HG02981 (cell line): ENCODE data around the gene RPS16.

ENCODE experiments used
- ATAC-seq: cut with Tn5 transposase; IDR thresholded peaks from one replicate; pipeline ENCODE4 v1.9.1; 2021; ENCODE audit warnings: mild to moderate bottlenecking, moderate library complexity; ENCODE audit not compliant: unreplicated experiment

Gene RPS16

GRCh38 chr19:39449116-39449797, 13.5 kb upstream of the RPS16 start:
- no peak for ATAC-seq

GRCh38 chr19:39448271-39448670, 12.5 kb upstream of the RPS16 start:
- ATAC-seq: no peak

GRCh38 chr19:39446365-39447084, 10.8 kb upstream of the RPS16 start:
- ATAC-seq: no peak

- ATAC-seq: peak; percentile 76
Observed at GRCh38 chr19:39445196-39446111, 9.7 kb upstream of the RPS16 start, which contains the start of gene SUPT5H. TSS of gene SUPT5H (plus strand) at chr19:39445582. CDS start at chr19:39445891, 309 bp downstream.

DNA sequence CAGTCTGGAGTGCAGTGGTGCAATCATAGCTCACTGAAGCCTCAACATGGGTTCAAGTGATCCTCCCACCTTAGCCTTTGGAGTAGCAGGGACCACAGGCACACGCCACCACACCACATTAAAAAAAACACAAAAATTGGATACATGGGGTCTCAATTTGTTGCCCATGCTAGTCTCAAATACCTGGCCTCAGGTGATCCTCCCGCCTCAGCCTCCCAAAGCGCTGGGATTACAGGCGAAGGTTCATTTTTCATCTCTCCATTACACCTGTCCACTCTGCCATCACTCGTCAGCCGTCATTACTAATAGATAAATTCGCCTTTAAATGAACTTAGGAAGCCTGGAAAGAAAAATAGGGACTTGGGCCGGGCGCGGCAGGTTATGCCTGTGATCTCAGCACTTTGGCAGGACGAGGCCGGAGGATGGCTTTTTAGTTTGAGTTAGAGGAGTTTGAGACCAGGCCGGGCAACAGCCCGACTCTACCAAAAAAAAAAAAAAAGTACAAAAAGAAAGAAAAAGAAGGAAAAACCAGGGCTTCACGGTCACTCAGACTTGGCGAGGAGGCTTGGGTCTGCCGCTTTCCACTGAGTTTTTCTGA, 8.9 kb upstream of the RPS16 start:
- ATAC-seq: no peak

DNA sequence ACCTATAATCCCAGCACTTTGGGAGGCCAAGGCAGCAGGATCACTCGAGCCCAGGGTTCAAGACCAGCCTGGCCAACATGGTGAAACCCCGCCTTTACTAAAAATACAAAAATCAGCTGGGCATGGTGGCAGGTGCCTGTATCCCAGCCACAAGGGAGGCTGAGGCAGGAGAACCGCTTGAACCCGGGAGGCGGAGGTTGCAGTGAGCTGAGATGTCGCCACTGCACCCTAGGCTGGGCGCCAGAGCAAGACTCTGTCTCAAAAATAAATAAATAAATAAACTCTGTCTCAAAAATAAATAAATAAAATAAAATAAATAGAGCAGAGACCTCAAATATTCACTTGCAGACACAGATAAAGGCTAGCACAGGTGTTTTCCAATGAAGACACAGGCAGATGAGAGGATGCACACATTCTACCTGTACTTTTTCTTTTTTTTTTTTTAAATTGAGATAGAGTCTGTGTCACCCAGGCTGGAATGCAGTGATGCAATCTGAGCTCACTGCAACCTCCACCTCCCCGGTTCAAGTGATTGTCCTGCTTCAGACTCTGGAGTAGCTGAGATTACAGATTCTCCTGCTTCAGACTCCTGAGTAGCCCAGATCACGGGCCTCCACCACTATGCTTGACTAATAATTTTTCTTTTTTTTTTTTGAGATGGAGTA, 2.7 kb upstream of the RPS16 start:
- no peak for ATAC-seq

DNA sequence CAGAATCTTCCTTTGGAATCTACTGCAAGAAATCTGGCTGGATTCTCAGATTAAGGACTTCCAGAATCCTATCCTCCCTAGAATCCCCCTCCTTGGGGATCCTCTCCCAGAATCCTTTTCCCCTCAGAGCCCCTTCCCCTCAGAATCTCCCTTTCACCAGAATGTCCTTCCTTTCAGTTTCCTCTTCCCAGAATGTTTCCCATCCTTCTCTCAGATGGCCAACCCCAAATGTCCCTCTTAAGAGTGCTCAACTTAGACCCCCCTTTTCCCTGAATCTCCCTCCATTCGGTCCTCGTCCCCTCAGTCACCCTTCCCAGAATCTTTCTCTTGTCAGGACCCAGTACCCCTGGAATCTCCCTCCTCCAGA, 584 bp upstream of the RPS16 start:
- no peak for ATAC-seq

DNA sequence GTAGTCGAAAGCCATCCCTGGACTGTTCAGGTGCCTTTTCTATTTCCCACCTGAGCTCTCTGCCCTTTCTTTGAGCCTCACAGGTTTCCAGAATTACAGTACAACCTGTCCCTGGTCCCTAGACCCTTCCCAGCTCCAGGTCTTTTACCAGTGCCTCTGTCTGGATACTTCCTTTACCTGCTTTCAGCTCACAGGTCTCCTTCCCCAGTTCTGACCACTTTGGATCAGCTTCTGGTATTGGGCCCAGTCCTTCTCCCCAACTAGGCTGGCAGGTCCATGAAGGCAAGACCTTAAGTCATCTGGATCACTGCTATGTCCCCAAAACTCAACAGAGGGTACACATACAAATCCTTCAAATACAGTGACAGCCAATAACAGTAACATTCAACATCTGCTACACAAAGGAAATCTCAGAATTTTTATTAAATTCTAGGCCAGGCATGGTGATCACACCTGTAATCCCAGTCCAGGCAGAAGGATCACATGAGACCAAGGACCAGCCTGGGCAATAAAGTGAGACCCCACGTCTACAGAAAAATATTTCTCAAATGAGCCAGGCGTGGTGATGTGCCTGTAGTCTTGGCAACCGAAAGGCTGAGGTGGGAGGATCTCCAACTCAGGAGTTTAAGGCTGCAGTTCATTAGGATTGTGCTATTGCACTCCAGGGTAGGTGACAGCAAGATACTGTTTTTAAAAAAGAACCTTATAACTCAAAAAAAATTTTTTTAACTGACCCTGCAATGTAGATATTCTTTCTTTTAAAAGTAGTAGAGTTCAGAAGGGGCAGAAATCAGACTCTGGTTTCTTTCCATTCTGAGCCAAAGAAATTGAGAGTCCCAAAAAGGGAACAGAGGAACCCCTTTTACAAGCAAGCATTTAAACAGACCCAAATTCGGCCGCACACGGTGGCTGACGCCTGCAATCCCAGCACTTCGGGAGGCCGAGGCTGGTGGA, 1.3 kb downstream of the RPS16 start:
- ATAC-seq: no peak

GRCh38 chr19:39433480-39434079, 2.2 kb downstream of the RPS16 start:
- no peak for ATAC-seq

DNA sequence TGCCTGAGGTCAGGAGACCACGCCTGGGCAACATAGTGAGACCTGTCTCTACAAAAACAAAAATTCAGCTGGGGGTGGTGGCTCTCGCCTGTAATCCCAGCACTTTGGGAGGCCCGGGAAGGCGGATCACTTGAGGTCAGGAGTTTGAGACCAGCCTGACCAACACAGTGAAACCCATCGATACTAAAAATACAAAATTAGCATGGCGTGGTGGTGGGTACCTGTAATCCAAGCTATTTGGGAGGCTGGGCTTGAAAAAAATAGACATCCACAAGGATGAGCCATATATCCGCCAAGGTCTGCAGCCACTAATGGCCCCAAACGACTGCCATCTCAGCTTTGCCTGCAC, 3.1 kb downstream of the RPS16 start:
- ATAC-seq: no peak

GRCh38 chr19:39430675-39431593, 4.8 kb downstream of the RPS16 start:
- no peak for ATAC-seq

GRCh38 chr19:39428283-39429112, 7.3 kb downstream of the RPS16 start:
- ATAC-seq: no peak

GRCh38 chr19:39427707-39428106, 8.0 kb downstream of the RPS16 start:
- no peak for ATAC-seq

GRCh38 chr19:39426170-39426569, 9.6 kb downstream of the RPS16 start:
- no peak for ATAC-seq

- ATAC-seq: no peak
Observed at GRCh38 chr19:39425744-39426143, 10.0 kb downstream of the RPS16 start.

DNA sequence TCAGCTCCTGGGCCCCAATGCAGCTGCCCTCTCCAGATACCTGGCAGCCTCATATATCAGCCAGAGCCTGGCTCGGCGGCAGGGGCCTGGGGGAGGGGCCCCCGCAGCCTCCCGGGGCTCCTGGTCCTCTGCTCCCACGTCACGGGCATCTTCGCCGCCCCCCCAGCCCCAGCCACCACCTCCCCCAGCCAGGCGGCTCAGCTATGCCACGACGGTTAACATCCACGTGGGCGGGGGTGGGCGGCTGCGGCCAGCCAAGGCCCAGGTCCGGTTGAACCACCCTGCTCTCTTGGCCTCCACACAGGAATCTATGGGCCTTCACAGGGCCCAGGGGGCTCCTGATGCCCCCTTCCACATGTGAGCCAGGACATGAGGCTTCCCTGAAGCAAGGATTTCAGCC, 10.8 kb downstream of the RPS16 start:
- no peak for ATAC-seq
